NCI-H2227 treated with DMSO at 0.1 percent for 48 hours (cell line): ENCODE measurements around the gene CACNG8.
"Not testable (repeated sequence)": the region's sequence is repeated elsewhere in the genome, so short reads cannot be mapped to it uniquely, and the experiment has no call there.

Experiments
- DNase-seq: peaks from one replicate; lab custom pipeline; 2025; lab: John Stamatoyannopoulos, UW

CACNG8 gene

DNA sequence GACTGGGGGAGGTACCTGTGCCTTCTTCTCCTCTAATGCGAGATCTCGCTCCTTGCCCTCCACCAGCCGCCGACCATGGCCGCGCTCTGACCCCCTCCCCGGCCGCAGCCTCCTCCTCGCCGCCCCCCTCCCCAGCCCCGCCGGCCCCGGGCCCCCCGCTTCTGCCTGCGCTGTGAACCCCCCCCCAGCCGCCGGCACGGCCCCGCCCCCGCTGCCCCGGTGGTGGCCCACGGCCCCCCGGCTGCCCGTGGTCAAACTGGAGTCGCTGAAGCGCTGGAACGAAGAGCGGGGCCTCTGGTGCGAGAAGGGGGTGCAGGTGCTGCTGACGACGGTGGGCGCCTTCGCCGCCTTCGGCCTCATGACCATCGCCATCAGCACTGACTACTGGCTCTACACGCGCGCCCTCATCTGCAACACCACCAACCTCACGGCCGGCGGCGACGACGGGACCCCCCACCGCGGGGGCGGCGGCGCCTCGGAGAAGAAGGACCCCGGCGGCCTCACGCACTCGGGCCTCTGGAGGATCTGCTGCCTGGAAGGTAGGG lies at the start of gene CACNG8:
CACNG8 (plus strand) TSS at position 51 of the 545 bp plus-strand sequence.
- no peak for DNase-seq

GRCh38 chr19:53915000-53915399 lies 47.7 kb upstream of the CACNG8 start:
- no peak for DNase-seq

GRCh38 chr19:53916004-53916403 lies 46.7 kb upstream of the CACNG8 start:
- no peak for DNase-seq

DNA sequence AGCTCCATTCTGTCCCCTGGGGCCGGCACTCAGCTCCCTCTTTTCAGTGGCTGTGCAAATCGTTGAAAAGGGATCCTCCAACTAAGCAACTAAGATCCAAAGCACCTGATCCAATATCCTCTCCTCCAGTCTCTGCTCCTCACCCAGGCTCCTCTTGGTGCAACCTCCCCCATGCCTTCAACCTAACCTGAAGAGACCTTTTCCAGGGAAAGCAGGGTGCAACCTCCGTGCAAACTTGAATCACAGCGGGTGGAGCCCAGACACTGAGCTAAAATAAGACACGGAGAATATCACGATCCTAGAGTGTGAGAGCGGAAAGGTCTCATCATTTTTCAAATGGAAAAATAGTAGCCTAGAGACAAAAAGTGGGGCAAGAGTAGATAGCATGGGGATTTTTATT lies 45.4 kb upstream of the CACNG8 start:
- DNase-seq = no peak

GRCh38 chr19:53927739-53928138 lies 35.0 kb upstream of the CACNG8 start:
- DNase-seq = no peak

GRCh38 chr19:53936029-53936428 lies 26.7 kb upstream of the CACNG8 start:
- DNase-seq = no peak

- DNase-seq = peak; percentile 57
These were observed 20.5 kb upstream of the CACNG8 start for GRCh38 chr19:53942001-53942786.

- no peak for DNase-seq
These were observed 18.3 kb upstream of the CACNG8 start for GRCh38 chr19:53944416-53944815.

- DNase-seq = no peak
These were observed 17.8 kb upstream of the CACNG8 start for GRCh38 chr19:53944933-53945332.

GRCh38 chr19:53945441-53945840 lies 17.3 kb upstream of the CACNG8 start:
- peak; percentile 84 for DNase-seq

DNA sequence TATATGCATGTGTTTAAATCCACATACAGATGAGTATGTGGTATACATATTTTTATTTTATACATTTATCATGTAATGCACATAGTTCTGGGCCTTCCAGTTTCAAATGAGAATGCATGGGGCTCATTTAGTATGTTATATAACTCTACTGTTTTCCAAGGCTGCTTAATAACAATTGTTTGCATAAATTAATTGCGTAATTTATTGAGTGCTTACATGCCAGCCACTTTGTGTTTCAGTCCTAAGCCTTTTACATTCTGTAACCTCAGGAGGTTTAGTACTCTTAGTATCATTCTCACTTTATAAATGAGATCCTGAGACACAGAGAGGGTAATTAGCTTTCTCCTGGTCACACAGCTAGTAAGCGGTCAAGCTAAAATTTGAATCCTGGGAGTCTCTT lies 16.7 kb upstream of the CACNG8 start:
- DNase-seq = no peak

DNA sequence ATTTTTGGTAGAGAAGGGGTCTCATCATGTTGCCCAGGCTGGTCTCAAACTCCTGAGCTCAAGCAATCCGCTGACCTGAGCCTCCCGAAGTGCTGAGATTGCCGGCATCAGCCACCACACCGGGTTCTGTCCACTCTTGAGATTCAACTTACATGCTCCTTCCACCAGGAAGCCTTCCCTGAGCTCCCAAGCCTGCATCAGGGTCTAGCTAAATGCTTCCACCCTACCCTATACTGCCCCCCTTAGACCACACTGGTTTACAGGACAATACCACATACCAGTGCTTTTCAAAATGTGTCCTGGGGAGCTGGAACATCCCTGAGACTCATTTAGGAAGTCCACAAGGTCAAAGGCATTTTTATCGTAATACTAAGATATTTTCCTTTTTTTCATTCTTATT lies 15.1 kb upstream of the CACNG8 start:
- DNase-seq = no peak

GRCh38 chr19:53948611-53949010 lies 14.1 kb upstream of the CACNG8 start:
- DNase-seq = not testable (repeated sequence)

DNA sequence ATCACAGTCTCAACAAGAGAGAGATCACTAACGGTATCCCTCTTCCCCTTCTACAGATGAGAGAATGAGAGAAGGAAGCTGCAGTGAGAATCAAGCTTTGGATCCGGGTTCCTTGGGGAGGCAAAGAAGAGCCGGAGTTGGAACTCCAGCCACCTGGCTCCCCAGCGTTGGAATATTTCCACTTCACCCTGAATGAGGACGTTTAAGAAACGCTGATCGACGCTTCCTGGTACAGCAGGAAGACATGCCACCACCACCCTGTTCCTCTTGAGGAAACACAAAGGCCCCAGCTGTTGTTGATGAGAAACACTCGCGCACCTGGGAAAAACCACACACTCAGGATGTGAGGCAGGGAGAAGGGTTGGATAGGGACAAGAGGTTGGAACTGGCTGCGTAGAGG lies 11.3 kb upstream of the CACNG8 start:
- no peak for DNase-seq

DNA sequence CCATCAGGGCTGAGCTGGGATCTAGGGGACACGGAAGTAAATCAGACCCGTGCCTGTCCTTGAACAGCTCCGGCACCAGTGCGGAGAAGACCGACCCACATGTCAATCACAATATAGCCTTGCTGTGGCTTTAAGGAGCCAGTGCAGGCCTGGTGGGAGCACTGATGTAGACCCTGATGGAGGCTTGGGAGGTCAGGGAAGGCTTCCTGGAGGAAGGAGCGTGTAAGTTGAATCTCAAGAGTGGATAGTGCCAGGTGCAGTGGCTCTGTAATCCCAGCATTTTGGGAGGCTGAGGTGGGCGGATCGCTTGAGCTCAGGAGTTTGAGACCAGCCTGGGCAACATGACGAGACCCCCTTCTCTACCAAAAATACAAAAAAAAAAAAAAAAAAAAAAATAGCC lies 10.8 kb upstream of the CACNG8 start:
- no peak for DNase-seq

GRCh38 chr19:53953383-53953782 lies 9.4 kb upstream of the CACNG8 start:
- no peak for DNase-seq

GRCh38 chr19:53957448-53958167 lies 5.1 kb upstream of the CACNG8 start:
- no peak for DNase-seq

DNA sequence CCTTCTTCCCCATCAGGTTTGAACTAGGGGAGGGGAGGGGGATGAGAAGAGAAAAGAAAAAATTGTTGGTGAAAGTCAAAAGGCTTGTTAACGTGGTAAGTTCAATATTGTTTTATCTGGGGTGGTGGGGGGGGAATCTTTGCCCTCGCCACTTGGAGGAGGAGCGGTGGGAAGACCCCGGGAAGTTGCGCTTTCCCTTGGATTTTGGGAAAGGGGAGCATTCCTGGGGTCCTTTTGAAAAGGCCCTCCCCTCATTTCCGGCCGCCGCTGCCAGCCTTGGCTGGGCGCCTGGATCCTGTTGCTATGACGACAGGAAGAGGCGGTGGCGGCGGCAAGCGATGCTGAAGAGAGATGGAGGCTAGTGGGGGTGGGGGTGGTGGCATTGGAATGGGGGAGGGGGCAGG lies 4.6 kb upstream of the CACNG8 start:
- DNase-seq = peak; percentile 78

DNA sequence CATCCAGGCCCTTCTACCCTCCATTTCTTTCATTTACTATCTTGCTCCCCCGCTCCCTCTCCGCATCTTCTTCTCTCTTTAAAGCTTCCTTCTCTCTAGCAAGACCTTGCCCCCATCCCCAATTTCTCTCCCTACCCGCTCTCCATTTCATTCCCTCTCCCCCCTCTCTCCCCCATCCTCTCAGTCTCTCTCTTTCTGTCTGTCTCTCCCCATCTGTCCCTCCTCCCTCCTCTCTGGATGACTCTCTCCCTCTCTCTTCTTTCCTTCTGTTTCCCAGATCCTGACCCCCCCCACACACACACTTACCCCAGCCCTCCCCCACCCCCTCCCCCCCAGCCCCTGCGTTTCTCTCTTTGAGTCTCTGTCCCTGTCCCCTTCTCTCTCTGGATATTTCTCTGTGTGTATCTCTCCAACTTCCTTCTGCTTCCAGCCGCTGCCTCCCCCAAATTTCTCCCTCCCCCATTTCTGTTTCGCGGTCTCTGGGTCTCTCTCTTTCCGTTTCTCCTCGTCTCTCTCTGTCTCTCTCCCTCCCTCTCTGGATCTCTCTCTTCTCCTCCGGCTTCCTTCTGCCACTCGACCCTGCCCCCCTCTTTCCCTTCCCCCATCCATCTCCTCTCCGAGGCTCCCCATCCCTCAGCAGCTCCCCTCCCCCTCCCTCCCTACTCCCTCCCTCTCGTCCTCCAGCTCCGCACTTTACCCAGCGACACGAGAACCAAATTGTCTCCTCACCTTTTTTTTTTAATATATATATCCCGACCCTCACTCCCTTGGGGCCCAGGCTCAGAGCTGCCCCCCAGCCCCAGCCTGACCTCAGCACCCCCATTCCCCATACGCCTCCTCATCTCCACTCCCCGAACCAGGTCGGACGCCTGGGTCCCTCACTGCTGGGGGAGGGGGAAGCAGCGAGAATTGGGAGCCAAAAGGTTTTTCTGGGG lies 3.6 kb upstream of the CACNG8 start:
- no peak for DNase-seq

GRCh38 chr19:53960187-53960586 lies 2.5 kb upstream of the CACNG8 start:
- DNase-seq = no peak

DNA sequence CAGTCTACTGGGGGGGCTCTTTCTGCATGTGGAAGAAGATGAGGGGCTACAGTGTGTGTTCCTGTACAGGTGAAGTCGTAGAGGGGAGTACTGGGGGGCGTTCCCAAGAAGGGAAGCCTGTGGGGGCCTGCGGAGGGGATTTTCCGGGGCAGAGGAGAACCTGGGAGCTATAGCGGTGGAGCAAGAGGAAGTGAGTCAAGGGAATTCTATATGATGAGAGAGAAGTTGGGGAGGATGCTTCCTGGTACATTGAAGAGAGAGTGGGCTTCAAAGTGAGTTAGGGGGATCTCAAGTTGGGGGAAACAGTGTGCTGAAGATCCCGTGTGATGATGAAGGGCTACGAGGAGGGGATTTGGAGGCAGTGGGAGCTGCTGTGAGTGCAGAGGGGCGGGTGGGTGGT lies 1.9 kb upstream of the CACNG8 start:
- DNase-seq = no peak
